ENCODE data around the gene SLC7A8.

The SLC7A8 gene

GRCh38 chr14:23183158-23183470 is 346 bp downstream of the SLC7A8 start:
- TF ChIP-seq MAX (IDR thresholded peaks at IDR 0.05) (no peak), CREB1 (IDR thresholded peaks at IDR 0.05; ENCODE audit: low read depth) (no peak), RAD21 (IDR thresholded peaks at IDR 0.05; ENCODE audit: low read depth) (no peak), NFIC (IDR thresholded peaks at IDR 0.05) (no peak), CEBPB (IDR thresholded peaks at IDR 0.05) (no peak), ZBTB7A (IDR thresholded peaks at IDR 0.05; ENCODE audit: low read depth) (no peak), TCF12 (IDR thresholded peaks at IDR 0.05; ENCODE audit: low read depth) (no peak), REST (IDR thresholded peaks at IDR 0.05; ENCODE audit: low read depth) (no peak), FOXM1 (IDR thresholded peaks at IDR 0.05; ENCODE audit: borderline replicate concordance, low read depth) (no peak), YY1 (IDR thresholded peaks at IDR 0.05; ENCODE audit: low read depth) (no peak), EGR1 (IDR thresholded peaks at IDR 0.05) (no peak)
- TF ChIP-seq, protein P1, sequence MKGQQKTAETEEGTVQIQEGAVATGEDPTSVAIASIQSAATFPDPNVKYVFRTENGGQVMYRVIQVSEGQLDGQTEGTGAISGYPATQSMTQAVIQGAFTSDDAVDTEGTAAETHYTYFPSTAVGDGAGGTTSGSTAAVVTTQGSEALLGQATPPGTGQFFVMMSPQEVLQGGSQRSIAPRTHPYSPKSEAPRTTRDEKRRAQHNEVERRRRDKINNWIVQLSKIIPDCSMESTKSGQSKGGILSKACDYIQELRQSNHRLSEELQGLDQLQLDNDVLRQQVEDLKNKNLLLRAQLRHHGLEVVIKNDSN (IDR thresholded peaks at IDR 0.05), result no peak

- peak; percentile 72; the same call in 1 of the 2 replicates for TF ChIP-seq ZBTB7A (IDR thresholded peaks at IDR 0.05; ENCODE audit: low read depth)
- no peak for TF ChIP-seq EP300 (IDR thresholded peaks at IDR 0.05; ENCODE audit: borderline replicate concordance)
These were observed 895 bp downstream of the SLC7A8 start for GRCh38 chr14:23182372-23183157.

- TF ChIP-seq CREB1 (IDR thresholded peaks at IDR 0.05; ENCODE audit: low read depth), result no peak
- TF ChIP-seq EP300 (IDR thresholded peaks at IDR 0.05; ENCODE audit: borderline replicate concordance), result no peak
- TF ChIP-seq FOXM1 (IDR thresholded peaks at IDR 0.05; ENCODE audit: borderline replicate concordance, low read depth), result no peak
- TF ChIP-seq YY1 (IDR thresholded peaks at IDR 0.05; ENCODE audit: low read depth), result no peak
- TF ChIP-seq MAX (IDR thresholded peaks at IDR 0.05), result no peak
- no peak for TF ChIP-seq ZBTB7A (IDR thresholded peaks at IDR 0.05; ENCODE audit: low read depth)
- TF ChIP-seq REST (IDR thresholded peaks at IDR 0.05; ENCODE audit: low read depth), result no peak
- TF ChIP-seq, protein P1 (IDR thresholded peaks at IDR 0.05), result no peak
- TF ChIP-seq NFIC (IDR thresholded peaks at IDR 0.05), result no peak
- TF ChIP-seq TEAD4 (IDR thresholded peaks at IDR 0.05), result no peak
- TF ChIP-seq RAD21 (IDR thresholded peaks at IDR 0.05; ENCODE audit: low read depth), result no peak
- no peak for TF ChIP-seq TAF1 (IDR thresholded peaks at IDR 0.05; ENCODE audit: low read depth)
- no peak for TF ChIP-seq TCF12 (IDR thresholded peaks at IDR 0.05; ENCODE audit: low read depth)
- TF ChIP-seq EGR1 (IDR thresholded peaks at IDR 0.05), result no peak
- TF ChIP-seq CEBPB (IDR thresholded peaks at IDR 0.05), result no peak
These were observed 1.5 kb downstream of the SLC7A8 start for GRCh38 chr14:23181946-23182345.

DNA sequence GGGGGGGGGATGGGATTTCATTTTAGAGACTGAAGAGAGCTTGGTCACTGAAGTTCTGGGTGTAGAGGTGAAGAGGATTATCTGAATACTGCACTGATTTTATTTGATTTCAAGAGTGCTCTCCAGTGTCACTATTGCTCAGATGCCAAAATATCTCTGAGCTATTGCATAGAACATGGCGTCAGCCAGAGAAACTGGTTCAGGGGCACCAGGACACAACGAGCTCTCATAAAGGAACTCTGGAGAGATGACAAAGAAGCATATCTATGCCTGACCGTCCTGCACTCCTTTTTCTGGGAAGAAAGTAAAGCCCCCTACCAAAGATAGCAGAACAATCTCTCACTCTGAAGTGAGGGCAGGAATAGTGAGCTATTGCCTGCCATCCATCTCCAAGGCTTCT is 2.0 kb downstream of the SLC7A8 start:
- TF ChIP-seq FOXM1 (IDR thresholded peaks at IDR 0.05; ENCODE audit: borderline replicate concordance, low read depth), result no peak
- TF ChIP-seq REST (IDR thresholded peaks at IDR 0.05; ENCODE audit: low read depth), result no peak
- TF ChIP-seq EP300 (IDR thresholded peaks at IDR 0.05; ENCODE audit: borderline replicate concordance), result no peak
- TF ChIP-seq NFIC (IDR thresholded peaks at IDR 0.05), result no peak
- no peak for TF ChIP-seq CREB1 (IDR thresholded peaks at IDR 0.05; ENCODE audit: low read depth)
- TF ChIP-seq YY1 (IDR thresholded peaks at IDR 0.05; ENCODE audit: low read depth), result no peak
- TF ChIP-seq CEBPB (IDR thresholded peaks at IDR 0.05), result no peak
- no peak for TF ChIP-seq TEAD4 (IDR thresholded peaks at IDR 0.05)
- no peak for TF ChIP-seq TAF1 (IDR thresholded peaks at IDR 0.05; ENCODE audit: low read depth)
- TF ChIP-seq EGR1 (IDR thresholded peaks at IDR 0.05), result no peak
- TF ChIP-seq, protein P1 (IDR thresholded peaks at IDR 0.05), result no peak

Data from Ishikawa (cell line).